Stimulated activated CD4-positive, alpha-beta T cell treated with anti-CD3 and anti-CD28 coated beads, Interleukin-4, amount 100 ng/mL, for 24 hours (primary cell): ENCODE data around the gene TANC2.
"Not testable (repeated sequence)": the region's sequence is repeated elsewhere in the genome, so short reads cannot be mapped to it uniquely, and the experiment has no call there.

Experiments used
- DNase-seq: peaks from one replicate; pipeline ENCODE4 v3.0.0-alpha.2; 2020

The TANC2 gene

DNA sequence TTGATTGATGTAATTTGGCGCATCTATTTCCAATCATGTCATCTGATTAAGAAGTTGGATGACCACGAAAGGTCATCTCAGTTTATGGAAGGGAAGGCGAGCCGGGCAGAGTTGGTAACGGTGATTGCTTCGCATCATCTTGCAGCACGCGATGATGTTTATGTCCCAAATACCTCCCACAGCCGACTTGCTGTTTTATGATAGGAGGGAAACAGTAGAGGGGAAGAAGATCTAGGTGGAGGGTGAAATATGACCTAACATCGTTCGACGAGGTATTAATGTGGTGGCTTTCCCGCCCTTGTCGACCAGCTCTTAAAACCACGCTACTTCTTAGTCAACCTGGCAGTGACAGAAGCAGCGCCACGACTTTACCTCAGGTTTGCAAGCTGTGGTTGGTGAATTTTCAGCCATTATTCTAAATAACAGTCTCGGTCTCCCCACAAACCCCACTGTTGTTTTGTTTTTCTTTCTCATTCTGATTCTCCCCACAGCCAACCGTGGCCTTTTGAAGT, 805 bp upstream of the TANC2 start:
- DNase-seq: peak; percentile 62

- DNase-seq: peak; percentile 52
Measured at GRCh38 chr17:62966426-62967204, 580 bp downstream of the TANC2 start.

- DNase-seq: no peak
Measured at GRCh38 chr17:62967205-62967529, 1.1 kb downstream of the TANC2 start.

GRCh38 chr17:62968445-62968923, 2.4 kb downstream of the TANC2 start:
- peak; percentile 65 for DNase-seq

- no peak for DNase-seq
Measured at GRCh38 chr17:62970610-62971009, 4.6 kb downstream of the TANC2 start.

GRCh38 chr17:62971853-62972252, 5.8 kb downstream of the TANC2 start:
- DNase-seq: no peak

- DNase-seq: no peak
Measured at GRCh38 chr17:62974788-62975187, 8.8 kb downstream of the TANC2 start.

DNA sequence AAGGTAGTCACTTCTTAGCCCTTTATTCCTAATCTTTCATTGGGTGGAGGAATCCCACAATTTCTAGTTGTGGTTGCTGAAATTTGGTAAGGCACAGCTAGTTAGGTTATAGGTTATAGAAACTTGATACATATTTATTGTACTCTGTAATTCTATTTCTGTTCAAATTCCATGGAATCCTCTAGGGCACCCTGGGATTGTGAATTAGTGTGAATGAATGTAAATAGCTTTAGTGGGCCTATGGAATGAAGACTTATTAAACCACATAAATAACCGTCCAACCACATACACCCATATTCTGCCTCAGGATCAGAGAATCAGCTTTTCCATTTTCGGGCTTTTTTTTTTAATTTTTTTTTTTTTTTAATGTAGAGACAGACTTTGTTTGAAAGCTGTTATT, 9.2 kb downstream of the TANC2 start:
- no peak for DNase-seq

DNA sequence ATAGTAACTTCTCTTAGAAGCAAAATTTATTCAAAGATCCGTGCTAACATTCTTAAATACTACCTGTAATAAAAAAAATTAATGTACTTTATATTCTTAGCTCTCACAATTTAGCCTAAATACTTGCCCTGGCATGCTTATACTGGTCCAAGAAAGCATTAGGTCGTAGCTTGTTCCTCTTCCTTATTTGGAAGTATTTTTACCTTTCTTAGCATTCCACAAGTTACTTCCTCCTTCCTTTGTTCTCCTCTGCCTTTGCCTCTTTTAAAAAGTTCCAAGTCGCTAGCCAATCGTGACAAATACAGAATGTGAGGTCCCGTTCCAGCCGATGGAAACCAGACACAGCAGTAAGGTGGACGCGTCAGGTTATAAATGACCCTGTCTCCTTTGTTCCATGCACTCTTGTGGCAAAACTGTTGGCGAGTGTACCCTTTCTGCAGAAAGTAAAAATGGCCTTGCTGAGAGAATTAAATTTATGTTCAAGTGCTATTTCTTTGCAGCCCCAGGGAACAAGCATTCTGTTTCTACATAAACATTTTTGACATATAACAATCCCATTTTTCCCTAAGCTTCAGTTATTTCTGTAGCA, 10.7 kb downstream of the TANC2 start:
- DNase-seq: not testable (repeated sequence)

GRCh38 chr17:62980842-62981241, 14.8 kb downstream of the TANC2 start:
- DNase-seq: no peak

GRCh38 chr17:62981933-62982332, 15.9 kb downstream of the TANC2 start:
- no peak for DNase-seq

DNA sequence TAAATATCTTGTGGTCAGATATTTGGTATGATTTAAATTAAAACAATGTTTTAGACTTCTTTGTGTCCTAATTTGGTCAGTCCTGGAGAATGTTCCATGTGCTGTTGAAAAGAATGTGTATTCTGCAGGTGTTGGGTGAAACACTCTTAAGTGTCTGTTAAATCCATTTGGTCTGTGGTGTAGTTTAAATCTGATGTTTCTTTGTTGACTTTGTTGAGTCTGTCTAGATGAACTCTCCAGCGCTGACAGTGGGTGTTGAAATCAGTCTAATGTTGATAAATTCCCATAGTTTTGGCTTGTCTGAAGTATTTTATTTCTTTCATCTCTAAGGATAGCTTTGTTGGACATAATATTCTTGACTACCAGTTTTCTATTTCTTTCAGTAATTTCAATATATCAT, 18.8 kb downstream of the TANC2 start:
- no peak for DNase-seq

- DNase-seq: no peak
Measured at GRCh38 chr17:62986549-62986948, 20.5 kb downstream of the TANC2 start.

DNA sequence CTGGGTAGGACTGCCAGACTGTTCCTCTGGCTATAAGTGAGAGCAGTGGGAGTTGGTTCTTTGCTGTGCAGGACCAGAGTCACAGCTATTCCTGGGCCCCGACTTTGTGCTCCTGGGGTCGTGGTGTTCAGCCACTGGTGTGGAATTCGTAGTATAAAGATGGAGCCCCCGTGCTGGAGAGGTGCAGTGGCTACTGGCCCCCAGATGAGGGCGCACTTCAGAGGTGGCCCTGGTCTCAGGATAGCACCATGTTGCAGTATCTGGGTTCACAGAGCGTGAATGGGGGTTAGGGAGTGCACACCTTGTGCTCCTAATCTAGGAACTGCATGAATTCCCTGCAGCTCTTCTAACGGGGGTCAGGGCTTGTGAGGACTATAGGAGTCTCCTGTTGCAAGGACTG, 21.1 kb downstream of the TANC2 start:
- DNase-seq: no peak

DNA sequence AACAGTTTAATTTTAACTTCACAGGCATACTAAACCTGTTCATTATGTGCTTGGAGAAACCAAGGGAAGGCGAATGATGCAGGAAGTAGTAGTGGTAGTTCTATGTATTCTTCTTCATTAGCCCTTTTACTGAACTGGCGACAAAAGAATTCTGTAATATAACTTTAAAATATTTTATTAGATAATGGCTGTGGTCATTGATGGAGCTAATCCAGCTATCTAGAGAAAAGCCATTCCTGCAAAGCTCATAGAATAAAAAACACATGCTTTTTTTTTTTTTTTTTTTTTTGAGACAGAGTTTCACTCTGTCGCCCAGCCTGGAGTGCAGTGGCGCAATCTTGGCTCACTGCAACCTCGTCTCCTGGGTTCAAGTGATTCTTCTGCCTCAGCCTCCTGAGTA, 23.5 kb downstream of the TANC2 start:
- DNase-seq: no peak

- DNase-seq: no peak
Measured at GRCh38 chr17:62994931-62995330, 28.9 kb downstream of the TANC2 start.

DNA sequence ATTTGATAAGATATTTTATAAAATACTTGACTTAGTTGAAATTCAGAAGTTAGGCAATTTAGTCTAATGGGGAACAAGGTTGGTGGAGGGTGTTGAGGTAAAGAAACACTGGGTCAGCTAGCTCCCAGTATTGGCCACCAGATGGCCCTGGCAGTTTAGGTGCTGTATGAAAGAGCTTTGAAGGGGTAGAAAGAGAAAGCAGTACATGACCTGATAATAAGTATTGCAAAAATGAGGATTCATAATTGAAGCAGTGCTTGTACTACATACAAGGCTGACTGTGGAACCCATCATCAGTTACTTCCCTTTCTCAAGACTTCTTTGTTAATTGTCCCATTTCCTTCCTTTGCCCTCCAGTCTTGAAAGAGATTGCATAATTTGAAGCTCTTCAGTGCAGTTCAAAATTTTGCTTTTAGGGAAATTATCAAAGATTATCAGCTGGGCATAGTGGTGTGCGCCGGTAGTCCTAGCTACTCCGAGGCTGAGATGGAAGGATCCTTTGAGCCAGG, 29.4 kb downstream of the TANC2 start:
- DNase-seq: peak; percentile 12

- DNase-seq: no peak
Measured at GRCh38 chr17:62996221-62996620, 30.2 kb downstream of the TANC2 start.

DNA sequence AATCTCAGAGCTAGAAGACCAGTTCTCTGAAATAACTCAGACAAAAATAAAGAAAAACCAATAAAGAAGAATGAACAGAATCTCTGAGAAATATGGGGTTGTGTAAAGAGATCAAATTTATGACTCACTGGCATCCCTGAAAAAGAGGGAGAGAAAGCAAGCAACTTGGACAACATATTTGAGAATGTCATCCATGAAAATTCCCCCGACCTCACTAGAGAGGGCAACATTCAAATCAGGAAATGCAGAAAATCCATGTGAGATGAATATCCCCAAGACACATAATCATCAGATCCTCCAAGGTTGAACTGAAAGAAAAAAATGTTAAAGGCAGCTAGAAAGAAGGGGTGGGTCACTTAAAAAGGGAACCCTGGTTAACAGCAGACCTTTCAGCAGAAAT, 32.1 kb downstream of the TANC2 start:
- DNase-seq: no peak

GRCh38 chr17:62998665-62999393, 32.8 kb downstream of the TANC2 start:
- DNase-seq: no peak

- DNase-seq: no peak
Measured at GRCh38 chr17:62999736-63000135, 33.7 kb downstream of the TANC2 start.

DNA sequence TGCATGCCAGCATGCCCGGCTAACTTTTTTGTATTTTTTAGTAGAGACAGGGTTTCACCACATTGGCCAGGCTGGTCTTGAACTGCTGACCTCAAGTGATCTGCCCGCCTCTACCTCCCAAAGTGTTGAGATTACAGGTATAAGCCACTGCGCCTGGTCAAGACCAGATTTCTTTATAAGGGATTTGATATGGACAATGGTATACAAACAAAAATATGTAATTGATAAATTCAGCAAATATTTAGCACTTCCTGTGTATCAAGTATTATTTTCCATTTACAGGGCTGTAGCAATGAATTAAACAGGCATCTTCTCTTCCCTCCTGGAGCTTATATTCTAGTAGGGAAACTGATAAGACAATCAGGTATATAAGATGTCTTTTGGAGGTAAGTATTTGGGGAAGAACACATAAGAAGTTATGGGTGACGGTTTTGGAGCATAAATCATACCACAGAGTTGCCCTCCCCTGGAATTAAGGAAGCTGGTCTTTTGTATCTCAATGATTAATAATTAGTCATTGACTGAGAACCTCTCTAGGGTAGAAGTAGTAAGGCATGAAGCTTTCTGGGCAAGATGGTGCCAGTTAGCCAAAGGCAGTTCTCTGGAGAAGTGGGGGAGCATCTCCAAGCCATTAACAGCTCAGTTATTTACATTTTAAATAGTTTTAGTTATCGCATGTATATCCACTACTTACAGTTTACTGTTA, 35.8 kb downstream of the TANC2 start:
- no peak for DNase-seq

DNA sequence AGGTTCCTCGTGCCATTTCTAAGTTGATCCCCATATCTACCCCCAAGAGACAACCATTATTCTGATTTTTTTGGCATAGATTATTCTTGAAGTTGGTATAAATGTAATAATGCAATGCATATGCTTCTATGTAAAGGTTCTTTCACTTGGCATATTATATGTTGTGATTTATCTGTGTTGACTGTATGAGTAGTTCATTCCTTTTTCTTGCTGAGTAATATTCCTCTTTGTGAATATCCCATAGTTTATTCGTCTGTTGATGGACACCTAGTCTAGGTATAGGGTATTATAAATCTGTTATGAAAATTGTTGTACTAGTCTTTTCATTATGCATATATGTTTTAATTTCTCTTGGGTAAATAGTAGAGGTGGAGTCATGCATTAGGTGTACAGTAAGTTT, 36.6 kb downstream of the TANC2 start:
- DNase-seq: no peak
